ENCODE measurements around the gene EPHB2.

DNA sequence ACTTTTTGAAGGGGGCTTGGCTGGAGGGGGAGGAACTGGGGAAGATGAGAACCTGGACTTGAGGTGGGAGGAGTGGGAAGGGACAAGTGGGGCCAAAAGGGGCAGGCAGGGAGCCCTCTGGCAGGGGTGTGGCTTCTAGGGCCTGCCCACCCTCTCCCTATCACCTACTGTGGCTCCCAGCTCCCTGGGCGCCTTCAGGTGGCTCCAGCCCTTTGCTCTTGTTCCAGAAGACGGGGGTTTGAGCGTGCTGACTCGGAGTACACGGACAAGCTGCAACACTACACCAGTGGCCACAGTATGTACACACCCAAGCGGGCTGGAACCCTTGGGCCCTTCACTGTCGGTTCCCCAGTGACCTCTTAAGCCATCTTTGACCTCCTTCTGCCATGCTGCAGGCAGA lies 185.5 kb downstream of the EPHB2 start:
- TF ChIP-seq, protein P1, sequence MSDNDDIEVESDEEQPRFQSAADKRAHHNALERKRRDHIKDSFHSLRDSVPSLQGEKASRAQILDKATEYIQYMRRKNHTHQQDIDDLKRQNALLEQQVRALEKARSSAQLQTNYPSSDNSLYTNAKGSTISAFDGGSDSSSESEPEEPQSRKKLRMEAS (IDR thresholded peaks at IDR 0.05; ENCODE audit: low read depth, low read length), result no peak
- TF ChIP-seq, protein P2, sequence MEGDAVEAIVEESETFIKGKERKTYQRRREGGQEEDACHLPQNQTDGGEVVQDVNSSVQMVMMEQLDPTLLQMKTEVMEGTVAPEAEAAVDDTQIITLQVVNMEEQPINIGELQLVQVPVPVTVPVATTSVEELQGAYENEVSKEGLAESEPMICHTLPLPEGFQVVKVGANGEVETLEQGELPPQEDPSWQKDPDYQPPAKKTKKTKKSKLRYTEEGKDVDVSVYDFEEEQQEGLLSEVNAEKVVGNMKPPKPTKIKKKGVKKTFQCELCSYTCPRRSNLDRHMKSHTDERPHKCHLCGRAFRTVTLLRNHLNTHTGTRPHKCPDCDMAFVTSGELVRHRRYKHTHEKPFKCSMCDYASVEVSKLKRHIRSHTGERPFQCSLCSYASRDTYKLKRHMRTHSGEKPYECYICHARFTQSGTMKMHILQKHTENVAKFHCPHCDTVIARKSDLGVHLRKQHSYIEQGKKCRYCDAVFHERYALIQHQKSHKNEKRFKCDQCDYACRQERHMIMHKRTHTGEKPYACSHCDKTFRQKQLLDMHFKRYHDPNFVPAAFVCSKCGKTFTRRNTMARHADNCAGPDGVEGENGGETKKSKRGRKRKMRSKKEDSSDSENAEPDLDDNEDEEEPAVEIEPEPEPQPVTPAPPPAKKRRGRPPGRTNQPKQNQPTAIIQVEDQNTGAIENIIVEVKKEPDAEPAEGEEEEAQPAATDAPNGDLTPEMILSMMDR (IDR thresholded peaks at IDR 0.05; ENCODE audit: low read depth, low read length), result no peak
- TF ChIP-seq POLR2A (IDR thresholded peaks at IDR 0.05; ENCODE audit: extremely low read depth, insufficient read length), result no peak
